GM12878 (cell line): Measurements from ENCODE around the gene PLG. TPM values are rescaled to one million over a fixed set of nuclear protein-coding genes. Genes with fewer than 3 reads are reported as not detected.
"Not testable (repeated sequence)": the region's sequence is repeated elsewhere in the genome, so short reads cannot be mapped to it uniquely, and the experiment has no call there.

Source experiments
- ATAC-seq: fragments of 200-7000 bp; cut with Tn5 transposase; 3 replicates; pipeline ENCODE4 v1.9.1; 2020; ENCODE audit warnings: mild to moderate bottlenecking, moderate library complexity
- BruUV-seq: library from RNA; stranded (reverse); fragments of 400-500 nt; replicated peaks from 2 replicates; lab custom pipeline; 2021; lab: Mats Ljungman, UMichigan
- CTCF ChIA-PET: fragments of 300-600 bp; sonication (Branson Sonifier 250); formaldehyde crosslinking; extraction: SDS; loops from one replicate; lab custom pipeline; 2021; ENCODE audit warnings: inconsistent platforms; lab: Yijun Ruan, JAX
- POLR2A ChIA-PET: fragments of 350-600 bp; formaldehyde crosslinking; extraction: SDS; loops from one replicate; lab custom pipeline; 2021; ENCODE audit warnings: inconsistent platforms; lab: Charles Lee
- RAD21 ChIA-PET: fragments of 300-600 bp; sonication (Branson Sonifier 250); formaldehyde crosslinking; loops from one replicate; lab custom pipeline; 2023; ENCODE audit warnings: antibody characterized with exemption; ENCODE audit not compliant: unreplicated experiment; lab: Charles Lee
- SMC1A ChIA-PET: fragments of 300-600 bp; sonication (Branson Sonifier 250); formaldehyde crosslinking; loops from one replicate; lab custom pipeline; 2023; ENCODE audit not compliant: unreplicated experiment, uncharacterized antibody; lab: Charles Lee
- DNase-seq: peaks from one replicate; pipeline ENCODE4 v3.0.0-alpha.2; 2011; ENCODE audit warnings: low read depth, low spot score
- FAIRE-seq: peaks from 3 replicates; lab custom pipeline; 2011; peaks lifted over from hg19 to GRCh38; lab: Jason Lieb, UNC
- H2AFZ ChIP-seq: 2 replicates; pipeline ENCODE4 v1.6.0; 2011; ENCODE audit warnings: low read depth, low read length, control low read depth; ENCODE audit not compliant: control insufficient read depth
- H3K27ac ChIP-seq: 2 replicates; pipeline ENCODE4 v1.5.1; 2011; ENCODE audit warnings: control low read depth; ENCODE audit not compliant: control insufficient read depth, insufficient read depth
- H3K27me3 ChIP-seq, 2 experiments: replicated peaks in 1 of 2; 2 replicates each; pipeline versions ENCODE4 v1.6.0 to v1.6.1; 2011; ENCODE audit warnings: low read length in 1 of 2; ENCODE audit not compliant: control insufficient read depth in 2 of 2, insufficient read depth in 2 of 2
- H3K36me3 ChIP-seq, 2 experiments: 2 replicates each; pipeline ENCODE4 v1.5.1; 2011; ENCODE audit warnings: low read length in 1 of 2; ENCODE audit not compliant: control insufficient read depth in 2 of 2, insufficient read depth in 2 of 2
- H3K4me1 ChIP-seq: 2 replicates; pipeline ENCODE4 v1.6.1; 2011; ENCODE audit warnings: mild to moderate bottlenecking, low read length, moderate library complexity, mixed read lengths; ENCODE audit not compliant: control insufficient read depth, insufficient read depth
- H3K4me2 ChIP-seq: 2 replicates; pipeline ENCODE4 v1.6.0; 2011; ENCODE audit warnings: control low read depth; ENCODE audit not compliant: control insufficient read depth, insufficient read depth
- H3K4me3 ChIP-seq: fragments of 200-600 bp; sonication (generic); 2 replicates; pipeline ENCODE4 v1.5.1; 2016
- H3K79me2 ChIP-seq: 2 replicates; pipeline ENCODE4 v1.6.0; 2011; ENCODE audit warnings: low read length; ENCODE audit not compliant: control insufficient read depth, insufficient read depth
- H3K9ac ChIP-seq: 2 replicates; pipeline ENCODE4 v1.8.0; 2011; ENCODE audit warnings: low read length, control low read depth, mixed read lengths; ENCODE audit not compliant: control insufficient read depth, insufficient read depth
- H3K9me3 ChIP-seq: replicated peaks from 3 replicates; pipeline ENCODE4 v1.5.1; 2011; ENCODE audit warnings: mild to moderate bottlenecking, low read length; ENCODE audit not compliant: control insufficient read depth, insufficient read depth
- H4K20me1 ChIP-seq: 2 replicates; pipeline ENCODE4 v1.6.0; 2011; ENCODE audit not compliant: control insufficient read depth, insufficient read depth
- ASH2L ChIP-seq: fragments of 300-600, 200-600 bp; sonication (generic); IDR thresholded peaks from 2 replicates; pipeline ENCODE4 v1.6.1; 2017; ENCODE audit warnings: low read depth, mild to moderate bottlenecking, borderline replicate concordance
- ATF3 ChIP-seq: IDR thresholded peaks from 2 replicates; pipeline ENCODE4 v1.6.1; 2011; ENCODE audit warnings: low read depth, mild to moderate bottlenecking, low read length, moderate library complexity, borderline replicate concordance; ENCODE audit errors: extremely low read depth
- BCL11A ChIP-seq: IDR thresholded peaks from 2 replicates; pipeline ENCODE4 v1.6.1; 2011; ENCODE audit warnings: low read depth, low read length
- BMI1 ChIP-seq: fragments of 450-650 bp; IDR thresholded peaks from 2 replicates; pipeline ENCODE4 v1.6.1; 2016; ENCODE audit warnings: mild to moderate bottlenecking, moderate library complexity, borderline replicate concordance
- CTCF ChIP-seq, 3 experiments: IDR thresholded peaks in 2 of 3; conservative IDR thresholded peaks in 1 of 3; 2 replicates each; pipeline ENCODE4 v1.5.1; 2011; ENCODE audit warnings: low read depth in 3 of 3, low read length in 3 of 3, mild to moderate bottlenecking in 3 of 3, control low read depth in 2 of 3, moderate library complexity in 2 of 3, inconsistent platforms in 1 of 3, mixed read lengths in 1 of 3; ENCODE audit not compliant: control insufficient read depth in 2 of 3, insufficient read depth in 1 of 3; ENCODE audit errors: extremely low read depth in 1 of 3
- ELK1 ChIP-seq: IDR thresholded peaks from 2 replicates; pipeline ENCODE4 v1.6.1; 2012; ENCODE audit warnings: low read depth, low read length, improper control_type of control experiment
- IRF4 ChIP-seq: IDR thresholded peaks from 2 replicates; pipeline ENCODE4 v1.6.1; 2011; ENCODE audit warnings: low read depth, low read length
- MAX ChIP-seq: IDR thresholded peaks from 2 replicates; pipeline ENCODE4 v1.6.1; 2012; ENCODE audit warnings: low read depth, low read length, improper control_type of control experiment
- PAX8 ChIP-seq: fragments of 450-650 bp; IDR thresholded peaks from 2 replicates; pipeline ENCODE4 v1.6.1; 2017; ENCODE audit warnings: mild to moderate bottlenecking, moderate library complexity
- SMARCA5 ChIP-seq: fragments of 450-650 bp; IDR thresholded peaks from 2 replicates; pipeline ENCODE4 v1.6.1; 2017; ENCODE audit warnings: mild to moderate bottlenecking
- TCF7 ChIP-seq: IDR thresholded peaks from 2 replicates; pipeline ENCODE4 v1.6.1; 2014; ENCODE audit warnings: antibody characterized with exemption, borderline replicate concordance
- ZNF274 ChIP-seq: IDR thresholded peaks from one replicate; pipeline ENCODE4 v1.8.0; 2011; ENCODE audit not compliant: insufficient read length, insufficient read depth
- ZSCAN29 ChIP-seq: fragments of 450-650 bp; IDR thresholded peaks from 2 replicates; pipeline ENCODE4 v1.6.1; 2017; ENCODE audit warnings: mild to moderate bottlenecking, moderate library complexity
- WGBS: methylation state at CpG from one replicate; pipeline ENCODE4 v1.1.6; 2016; ENCODE audit warnings: low lambda C conversion rate; ENCODE audit not compliant: insufficient replicate concordance, insufficient coverage; ENCODE audit errors: missing lambda C conversion rate; 5-methylcytosine and 5-hydroxymethylcytosine counted together
- in situ Hi-C: fragments of 300-500 bp; cut with MboI; formaldehyde crosslinking; loops from 9 replicates; pipeline ENCODE4 v1.14.3; 2018; ENCODE audit warnings: mixed read lengths
- intact Hi-C: fragments of 100-400 bp; cut with micrococcal nuclease; formaldehyde crosslinking; loops from one replicate; pipeline ENCODE4 v1.14.2; 2022; ENCODE audit not compliant: unreplicated experiment
- polyA plus RNA-seq, 11 experiments: library from polyadenylated mRNA; depleted of rRNA in 4 of 11; unstranded in 6 of 11; stranded (reverse) in 5 of 11; fragments of >200 nt; fragmentation: Nextera tagmentation in 4 of 11; fragmentation: Illumina TruSeq in 1 of 11; extraction: Ambion mirVana in 4 of 11; extraction: Trizol in 1 of 11; gene quantifications; 1 replicate in 1 of 11; 2 replicates in 10 of 11; pipeline versions ENCODE4 v1.2.1 to v1.2.3, GENCODE V29; 2011 to 2016; ENCODE audit warnings: inconsistent platforms in 2 of 11, missing spikeins in 2 of 11, low read depth in 1 of 11
- total RNA-seq, 4 experiments: library from RNA; depleted of rRNA in 3 of 4; stranded (reverse); fragments of >200 nt in 3 of 4; fragmentation: Illumina TruSeq in 1 of 4; extraction: Trizol in 1 of 4; gene quantifications; 2 replicates each; pipeline versions ENCODE4 v1.2.1 to v1.2.3, GENCODE V29; 2013 to 2021
- TF ChIP-seq, protein P1 (sequence below): fragments of 450-650 bp; IDR thresholded peaks from 2 replicates; pipeline ENCODE4 v1.6.1; 2017; ENCODE audit warnings: borderline replicate concordance

PLG gene
- total and polyA plus RNA-seq, 10 of the 15 experiments (the other 5 are each of a cell fraction or from before 2014, with no cell fraction given): 0.06 to 3.0 (median 0.97) TPM; not detected in 1

GRCh38 chr6:160662842-160663241, 39.2 kb upstream of the PLG start:
- ATAC-seq: no peak
- BruUV-seq: no TSS peak
- Histone ChIP-seq H3K27ac (no peak overlapping the region), H3K36me3 (no peaks in the 10 kb centered on the region), H3K27me3 (no peaks in the 10 kb centered on the region; a peak in 1 of 4 replicates), H3K4me1 (no peaks in the 10 kb centered on the region), H3K9ac (no peak overlapping the region), H3K4me2 (no peak overlapping the region), H3K9me3 (no peaks in the 10 kb centered on the region), H3K4me3 (no peak overlapping the region), H3K79me2 (no peaks in the 10 kb centered on the region), H2AFZ (no peak overlapping the region), H4K20me1 (no peaks in the 10 kb centered on the region)
- WGBS: 0% methylated on average over 2 of the region's 2 CpGs
- DNase-seq: no peak
- in situ Hi-C loops (no loop called here), intact Hi-C loops (loop anchor here (10.0 kb wide), 1 partner anchor 528 kb away; no protein-coding TSS in a partner anchor)
- CTCF ChIA-PET: no interaction called here
- TF ChIP-seq ATF3 (no peak), ZSCAN29 (no peak), MAX (no peak), PAX8 (no peak), BCL11A (no peak), IRF4 (no peak), TCF7 (no peak), BMI1 (no peak), CTCF (IDR thresholded peaks at IDR 0.05 in 2 of 3, conservative IDR thresholded peaks at IDR 0.05 in 1 of 3; ENCODE audit: control insufficient read depth in 2 of 3, extremely low read depth in 1 of 3, insufficient read depth in 1 of 3, low read depth in 3 of 3, low read length in 3 of 3) (no peak), ASH2L (no peak), ZNF274 (no peak), ELK1 (no peak), SMARCA5 (no peak)
- TF ChIP-seq, protein P1, sequence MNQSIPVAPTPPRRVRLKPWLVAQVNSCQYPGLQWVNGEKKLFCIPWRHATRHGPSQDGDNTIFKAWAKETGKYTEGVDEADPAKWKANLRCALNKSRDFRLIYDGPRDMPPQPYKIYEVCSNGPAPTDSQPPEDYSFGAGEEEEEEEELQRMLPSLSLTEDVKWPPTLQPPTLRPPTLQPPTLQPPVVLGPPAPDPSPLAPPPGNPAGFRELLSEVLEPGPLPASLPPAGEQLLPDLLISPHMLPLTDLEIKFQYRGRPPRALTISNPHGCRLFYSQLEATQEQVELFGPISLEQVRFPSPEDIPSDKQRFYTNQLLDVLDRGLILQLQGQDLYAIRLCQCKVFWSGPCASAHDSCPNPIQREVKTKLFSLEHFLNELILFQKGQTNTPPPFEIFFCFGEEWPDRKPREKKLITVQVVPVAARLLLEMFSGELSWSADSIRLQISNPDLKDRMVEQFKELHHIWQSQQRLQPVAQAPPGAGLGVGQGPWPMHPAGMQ: no peak
- RAD21 ChIA-PET: no interaction called here
- SMC1A ChIA-PET: no interaction called here
- POLR2A ChIA-PET: no interaction called here
- no peak for FAIRE-seq

DNA sequence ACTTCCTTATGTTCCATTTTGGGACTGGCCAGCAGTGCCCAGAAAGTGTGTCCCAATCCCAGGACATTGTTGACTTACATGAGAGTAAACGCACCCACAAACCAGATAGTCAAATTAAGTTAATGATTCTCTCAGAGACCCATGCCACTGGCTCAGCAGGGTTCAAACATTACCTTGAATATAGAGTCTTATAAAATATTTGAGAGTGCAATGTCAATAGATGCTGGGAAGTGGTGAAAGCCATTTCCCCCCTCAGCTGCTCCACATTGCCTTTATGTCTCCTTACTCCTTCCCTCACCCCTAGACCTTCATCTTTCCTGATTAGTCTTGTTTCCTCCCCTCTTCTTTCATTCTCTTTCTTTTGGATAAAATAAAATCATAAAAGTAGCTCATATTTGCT, 37.8 kb upstream of the PLG start, which contains the start of gene LPA:
Gene LPA, minus strand, starts transcription at position 78 of the 400 bp plus-strand sequence. Its CDS starts 61 bp downstream, at position 17.
- H3K36me3 ChIP-seq, CTCF ChIA-PET, H2AFZ ChIP-seq, H4K20me1 ChIP-seq, H3K9ac ChIP-seq, H3K79me2 ChIP-seq, H3K4me3 ChIP-seq, FAIRE-seq, POLR2A ChIA-PET, BruUV-seq, H3K4me1 ChIP-seq, H3K27me3 ChIP-seq, H3K27ac ChIP-seq, ATAC-seq, H3K4me2 ChIP-seq, DNase-seq, in situ Hi-C loops, H3K9me3 ChIP-seq: not testable (repeated sequence)
- intact Hi-C loops: loop anchor here (10.0 kb wide), 1 partner anchor 529 kb away; no protein-coding TSS in a partner anchor
- 50% methylated on average over 1 of the region's 1 CpG for WGBS
- SMC1A ChIA-PET: interaction anchor here (0.8 kb wide), 1 partner anchor 145 kb away, joined by 3 read pairs; no protein-coding TSS in a partner anchor
- RAD21 ChIA-PET: interaction anchor here (0.5 kb wide), 1 partner anchor 744 kb away, joined by 3 read pairs; no protein-coding TSS in a partner anchor
